Adipocyte (in vitro differentiated cells): Measurements from ENCODE around the gene CDC42BPB.

Experiments used
- DNase-seq: peaks from one replicate; pipeline ENCODE4 v3.0.0-alpha.2; 2015; ENCODE audit warnings: low read depth
- H3K27me3 ChIP-seq: replicated peaks from 2 replicates; pipeline ENCODE4 v1.7.0; 2013; ENCODE audit warnings: mild to moderate bottlenecking, low read length, moderate library complexity; ENCODE audit not compliant: control insufficient read depth, insufficient read depth
- H3K36me3 ChIP-seq: 2 replicates; pipeline ENCODE4 v1.7.0; 2013; ENCODE audit warnings: low read length, mild to moderate bottlenecking, moderate library complexity; ENCODE audit not compliant: control insufficient read depth, insufficient read depth, severe bottlenecking
- H3K4me1 ChIP-seq: 2 replicates; pipeline ENCODE4 v1.7.0; 2013; ENCODE audit warnings: mild to moderate bottlenecking, low read length, moderate library complexity; ENCODE audit not compliant: control insufficient read depth, insufficient read depth
- H3K4me3 ChIP-seq: 2 replicates; pipeline ENCODE4 v1.7.0; 2013; ENCODE audit warnings: mild to moderate bottlenecking, low read length, moderate library complexity
- H3K9ac ChIP-seq: 2 replicates; pipeline ENCODE4 v1.7.0; 2013; ENCODE audit warnings: mild to moderate bottlenecking, low read length, moderate library complexity
- H3K9me3 ChIP-seq: 2 replicates; pipeline ENCODE4 v1.7.0; 2013; ENCODE audit warnings: mild to moderate bottlenecking, low read length, moderate library complexity; ENCODE audit not compliant: control insufficient read depth

CDC42BPB gene

DNA sequence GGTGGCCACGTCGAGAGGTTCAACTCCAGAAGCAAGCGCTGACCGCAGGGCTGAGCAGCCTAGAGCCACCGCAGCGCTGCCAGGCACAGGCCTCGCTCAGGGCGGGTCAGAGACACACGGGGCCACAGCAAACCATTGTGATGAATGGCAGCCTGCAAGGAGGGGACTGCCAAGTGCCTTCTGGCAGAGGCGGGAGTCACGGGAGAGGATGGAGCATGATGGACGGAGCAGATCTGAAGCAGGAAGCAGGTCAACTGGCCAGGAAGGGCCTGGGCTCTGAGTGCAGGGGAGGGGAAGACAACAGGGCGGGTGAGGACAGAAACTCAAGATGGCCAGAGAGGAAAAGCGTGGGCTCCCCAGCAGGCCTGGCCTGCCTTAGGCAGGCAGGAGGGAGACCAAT, 49.8 kb downstream of the CDC42BPB start:
- H3K4me1 ChIP-seq, result peaks cover 12% of the 10 kb centered on the region
- H3K36me3 ChIP-seq, result peaks cover 47% of the 10 kb centered on the region
- DNase-seq, result no peak
- H3K9ac ChIP-seq, result no peak overlapping the region
- H3K9me3 ChIP-seq, result no peaks in the 10 kb centered on the region
- no peaks in the 10 kb centered on the region for H3K27me3 ChIP-seq
- no peak overlapping the region for H3K4me3 ChIP-seq

DNA sequence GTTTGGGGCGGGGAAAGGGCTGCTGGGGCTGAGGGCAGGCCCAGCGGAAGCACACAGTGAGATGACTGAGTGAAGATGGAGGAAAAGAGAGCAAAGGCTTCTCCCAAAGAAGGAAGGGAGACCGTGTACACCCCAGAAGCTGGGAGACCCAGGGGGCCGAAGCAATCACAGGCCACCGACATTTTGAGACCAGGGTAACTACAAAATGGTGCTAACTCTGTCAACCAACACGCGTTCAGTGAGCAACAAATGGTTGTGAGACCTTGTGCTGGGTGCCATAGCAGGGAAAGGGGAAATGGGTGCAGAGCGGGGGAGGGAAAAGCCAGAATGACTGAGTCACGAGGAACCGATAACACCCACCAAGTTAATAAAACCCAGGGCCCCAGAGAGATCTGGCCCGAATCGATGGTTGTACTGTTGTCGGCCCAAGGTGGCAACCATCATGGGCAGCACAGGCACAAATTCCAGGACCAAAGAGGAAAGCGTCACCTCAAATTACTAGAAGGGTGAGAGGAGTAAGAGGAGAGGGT, 50.3 kb downstream of the CDC42BPB start:
- peaks cover 12% of the 10 kb centered on the region for H3K4me1 ChIP-seq
- H3K4me3 ChIP-seq, result no peak overlapping the region
- no peaks in the 10 kb centered on the region for H3K9me3 ChIP-seq
- H3K27me3 ChIP-seq, result no peaks in the 10 kb centered on the region
- H3K36me3 ChIP-seq, result peaks cover 52% of the 10 kb centered on the region
- no peak for DNase-seq
- H3K9ac ChIP-seq, result no peak overlapping the region

DNA sequence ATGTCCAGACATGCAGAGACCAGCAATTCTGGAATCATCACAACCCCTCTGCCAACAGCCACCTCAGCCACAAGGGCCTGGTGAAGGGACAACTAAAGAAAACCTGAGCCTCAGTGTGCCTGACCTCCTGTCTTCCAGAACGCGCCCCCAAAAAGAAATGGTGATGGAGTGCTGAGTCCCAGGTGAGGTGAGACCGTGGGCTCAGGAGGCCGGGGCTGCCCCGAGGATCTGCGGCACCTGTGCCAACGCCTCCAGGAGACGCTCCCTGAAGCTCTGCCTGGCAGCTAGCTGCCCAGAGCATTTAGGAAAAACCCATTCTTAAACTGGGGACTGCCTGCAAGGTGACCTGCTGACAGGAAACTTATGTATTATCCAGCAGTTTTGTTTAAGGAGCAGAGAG, 51.2 kb downstream of the CDC42BPB start:
- no peak for DNase-seq
- peaks cover 56% of the 10 kb centered on the region for H3K36me3 ChIP-seq
- peaks cover 7% of the 10 kb centered on the region for H3K4me1 ChIP-seq
- H3K9ac ChIP-seq, result no peak overlapping the region
- no peaks in the 10 kb centered on the region for H3K9me3 ChIP-seq
- H3K4me3 ChIP-seq, result no peak overlapping the region
- H3K27me3 ChIP-seq, result no peaks in the 10 kb centered on the region

DNA sequence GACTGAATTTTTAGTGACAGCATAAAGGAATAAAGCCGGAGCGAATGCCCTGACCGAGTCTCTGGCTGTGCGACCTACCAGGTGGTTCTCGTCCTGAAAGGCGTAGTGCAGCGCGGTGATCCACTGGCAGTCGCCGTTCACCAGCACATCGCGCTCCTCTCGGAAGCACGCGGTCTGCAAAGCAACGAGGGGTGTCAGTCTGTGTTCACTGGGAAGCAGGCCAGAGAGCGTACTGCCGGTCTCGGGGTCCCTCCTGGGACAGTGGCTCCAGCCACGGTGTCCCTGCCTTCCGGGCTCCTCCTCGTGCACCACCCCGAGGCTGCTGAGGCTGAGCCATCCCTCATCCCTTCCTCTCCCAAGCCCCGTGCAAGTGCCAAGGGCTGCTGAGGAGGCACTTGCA, 53.5 kb downstream of the CDC42BPB start:
- Histone ChIP-seq H3K36me3 (peaks cover 71% of the 10 kb centered on the region), H3K9ac (no peak overlapping the region), H3K4me3 (no peak overlapping the region), H3K4me1 (no peaks in the 10 kb centered on the region), H3K9me3 (no peaks in the 10 kb centered on the region), H3K27me3 (no peaks in the 10 kb centered on the region)
- no peak for DNase-seq

DNA sequence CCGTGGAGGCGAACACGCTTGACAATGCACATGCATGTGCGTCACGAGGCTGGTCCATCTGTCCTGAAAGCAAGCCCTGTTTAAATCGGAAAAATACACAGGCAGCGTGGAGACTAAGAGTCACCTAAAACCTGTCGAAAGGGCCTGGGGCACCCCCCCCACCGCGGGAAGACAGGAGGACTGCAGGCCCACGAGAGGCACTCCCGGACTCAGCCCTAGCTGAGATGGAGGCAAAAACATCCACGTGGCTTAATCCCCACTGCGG, 54.1 kb downstream of the CDC42BPB start:
- Histone ChIP-seq H3K4me1 (peaks cover 4% of the 10 kb centered on the region), H3K9ac (no peak overlapping the region), H3K27me3 (no peaks in the 10 kb centered on the region), H3K36me3 (peaks cover 74% of the 10 kb centered on the region), H3K4me3 (no peak overlapping the region), H3K9me3 (no peaks in the 10 kb centered on the region)
- DNase-seq, result no peak

DNA sequence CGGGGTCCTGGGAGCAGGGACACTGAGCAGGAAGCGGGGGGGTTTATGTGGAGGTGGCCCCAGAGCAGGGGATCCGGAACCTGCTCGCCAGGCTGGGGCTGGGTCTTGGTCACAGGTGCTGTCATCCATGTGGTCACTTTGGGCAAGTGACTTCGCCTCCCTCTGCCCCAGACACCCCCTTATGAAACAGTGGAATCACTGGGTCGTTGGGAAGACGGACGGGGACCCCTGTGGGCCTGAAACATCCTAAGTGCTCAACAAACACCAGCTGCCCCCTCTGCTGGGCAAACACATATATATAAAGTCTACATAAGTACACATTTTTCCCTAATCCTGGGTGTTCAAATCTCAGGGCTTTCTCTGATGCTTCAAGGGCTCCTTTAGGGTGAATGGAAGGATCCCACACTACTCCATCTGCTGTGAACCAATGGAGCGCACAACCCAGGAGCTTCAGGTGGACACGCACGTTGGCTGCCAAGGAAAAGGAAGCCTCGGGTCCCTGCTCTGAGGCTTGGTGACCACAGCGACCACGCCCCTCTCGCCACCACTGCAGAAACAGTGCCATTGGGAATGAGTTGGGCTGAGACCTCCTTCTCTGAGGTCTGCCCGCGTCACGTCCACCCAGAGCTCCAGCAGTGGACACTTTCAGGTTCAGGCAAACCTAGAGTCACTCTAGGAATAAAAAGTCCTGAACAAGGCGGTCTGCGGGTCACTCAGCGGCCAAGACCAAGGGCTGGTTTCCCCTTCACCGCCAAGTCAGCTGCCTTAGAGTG, 54.6 kb downstream of the CDC42BPB start:
- H3K9ac ChIP-seq, result no peak overlapping the region
- H3K36me3 ChIP-seq, result peaks cover 69% of the 10 kb centered on the region
- no peaks in the 10 kb centered on the region for H3K27me3 ChIP-seq
- peaks cover 5% of the 10 kb centered on the region for H3K4me1 ChIP-seq
- H3K4me3 ChIP-seq, result no peak overlapping the region
- H3K9me3 ChIP-seq, result no peaks in the 10 kb centered on the region
- no peak for DNase-seq

DNA sequence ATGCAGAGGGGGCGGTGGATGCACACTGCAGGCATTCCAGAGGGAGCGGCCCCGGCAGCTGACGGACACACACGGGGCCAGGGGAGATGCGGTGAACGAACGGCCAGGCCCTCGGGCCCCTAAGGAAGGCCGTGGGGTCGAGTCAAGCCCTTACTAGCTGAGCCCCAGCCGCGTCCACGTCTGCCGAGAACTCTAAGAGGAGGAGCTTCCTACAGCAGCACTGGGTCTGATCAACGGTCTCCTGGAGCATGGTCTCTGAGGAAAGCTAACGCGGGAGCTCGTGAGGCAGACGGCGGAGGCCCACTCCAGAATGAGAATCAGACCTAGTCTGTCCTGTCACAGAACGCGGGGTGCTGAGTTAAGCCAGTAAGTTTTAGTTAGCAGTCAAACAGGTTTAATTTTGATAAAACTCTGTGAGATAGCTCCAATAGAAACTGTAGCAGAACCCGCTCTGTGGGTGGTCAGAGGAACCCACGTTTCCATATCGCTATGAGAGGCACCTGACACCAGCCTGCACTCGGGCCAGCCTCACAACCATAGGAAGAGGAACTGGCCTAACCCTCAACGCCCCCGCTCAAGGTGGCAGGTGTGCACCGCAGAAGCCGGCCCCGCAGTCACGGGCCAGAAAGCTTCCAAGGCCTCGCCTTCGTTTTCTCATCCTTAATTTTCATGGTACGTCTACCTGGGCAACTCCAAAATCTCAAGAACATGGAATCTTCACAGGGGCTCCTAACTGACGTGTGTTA, 55.5 kb downstream of the CDC42BPB start:
- peaks cover 69% of the 10 kb centered on the region for H3K36me3 ChIP-seq

DNA sequence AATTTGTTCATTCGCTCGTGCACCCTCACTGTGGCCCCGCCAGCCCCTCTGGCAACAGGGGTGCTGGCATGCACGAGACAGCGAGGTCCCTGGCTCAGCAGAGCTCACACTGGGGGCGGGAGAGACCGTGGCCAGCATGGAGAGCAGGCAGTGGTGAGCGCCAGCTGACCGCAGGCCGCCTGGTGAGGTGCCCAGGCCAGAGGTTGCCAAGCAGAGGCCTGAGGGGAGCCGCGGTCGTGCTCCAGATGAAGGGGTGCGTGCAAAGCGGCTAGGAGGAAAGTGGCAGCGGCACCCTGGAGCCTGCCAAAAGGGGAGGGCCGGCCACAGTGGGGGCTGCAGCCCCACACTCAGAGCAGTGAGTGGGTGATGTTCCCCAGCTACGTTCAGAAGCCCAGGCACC, 56.1 kb downstream of the CDC42BPB start:
- no peak overlapping the region for H3K4me3 ChIP-seq
- H3K4me1 ChIP-seq, result peaks cover 5% of the 10 kb centered on the region
- no peaks in the 10 kb centered on the region for H3K9me3 ChIP-seq
- H3K9ac ChIP-seq, result no peak overlapping the region
- H3K27me3 ChIP-seq, result no peaks in the 10 kb centered on the region
- no peak for DNase-seq
- H3K36me3 ChIP-seq, result peaks cover 67% of the 10 kb centered on the region

More for the DNA sequence above, 55.5 kb downstream of the CDC42BPB start:
- DNase-seq, result no peak
- no peak overlapping the region for H3K9ac ChIP-seq
- no peaks in the 10 kb centered on the region for H3K9me3 ChIP-seq
- no peaks in the 10 kb centered on the region for H3K27me3 ChIP-seq
- peaks cover 5% of the 10 kb centered on the region for H3K4me1 ChIP-seq
- no peak overlapping the region for H3K4me3 ChIP-seq

DNA sequence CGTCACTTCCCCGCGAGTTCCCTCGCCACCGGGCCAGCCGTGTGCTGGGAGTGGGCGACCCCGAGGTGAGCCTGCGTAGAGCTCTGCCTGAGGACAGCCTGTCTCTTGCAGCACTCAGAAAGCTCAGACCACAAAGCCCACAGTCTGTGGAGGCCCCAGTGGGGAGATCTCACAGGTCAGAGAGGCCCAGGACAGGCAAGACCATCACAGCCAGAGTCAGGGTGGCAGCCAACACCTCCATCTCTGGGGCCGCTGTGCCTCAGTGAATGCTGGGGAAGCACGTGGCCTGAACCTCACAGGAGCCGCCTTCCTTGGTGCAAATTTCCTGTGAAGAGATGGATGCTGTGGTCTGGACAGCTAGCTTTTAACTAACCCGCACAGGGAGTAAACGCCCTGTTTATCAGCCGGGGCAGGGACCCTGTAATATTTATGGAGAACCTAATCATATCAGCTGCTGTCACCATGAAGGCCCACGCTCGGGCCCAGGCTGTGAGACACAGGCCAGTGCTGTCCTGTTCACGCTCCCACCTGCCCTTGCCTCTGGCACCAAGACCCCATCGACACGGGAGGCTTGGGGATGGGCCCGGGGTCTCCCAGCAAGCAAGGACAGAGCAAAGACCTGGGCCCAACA, 56.9 kb downstream of the CDC42BPB start:
- peaks cover 72% of the 10 kb centered on the region for H3K36me3 ChIP-seq
- no peaks in the 10 kb centered on the region for H3K27me3 ChIP-seq
- no peak overlapping the region for H3K4me3 ChIP-seq
- DNase-seq, result no peak
- H3K4me1 ChIP-seq, result peaks cover 5% of the 10 kb centered on the region
- H3K9me3 ChIP-seq, result no peaks in the 10 kb centered on the region
- H3K9ac ChIP-seq, result no peak overlapping the region

DNA sequence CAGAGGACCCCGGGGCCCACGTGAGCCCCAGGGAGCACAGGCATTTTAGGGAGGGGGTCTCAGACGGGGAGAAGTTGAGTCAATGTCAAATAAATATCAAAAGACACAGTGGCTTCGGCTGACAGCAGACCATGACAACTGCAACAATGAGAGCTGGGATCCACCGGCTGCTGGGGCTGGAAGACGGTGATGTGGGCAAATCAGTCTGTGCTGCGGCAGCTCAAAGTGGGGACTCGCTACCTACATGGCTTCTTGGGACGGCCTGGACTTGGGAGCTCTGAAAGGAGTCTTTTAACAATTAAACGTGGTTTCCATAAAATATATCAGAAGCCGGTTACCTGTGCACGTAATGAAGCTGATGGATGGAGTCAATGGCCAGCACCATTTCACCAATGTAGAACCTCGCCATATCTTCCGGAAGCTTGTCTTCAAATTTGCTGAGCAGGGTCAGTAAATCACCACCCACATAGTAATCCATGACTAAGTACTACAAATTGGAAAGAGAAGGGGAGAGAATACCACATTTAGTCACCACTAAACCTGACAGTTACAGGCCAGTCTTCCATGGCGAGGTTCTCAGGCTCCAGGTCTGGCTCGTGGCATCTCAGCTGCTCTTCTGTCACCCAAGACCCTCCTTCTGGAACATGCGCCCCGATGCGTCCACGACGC, 58.0 kb downstream of the CDC42BPB start:
- no peak for DNase-seq
- Histone ChIP-seq H3K9ac (no peak overlapping the region), H3K4me1 (peaks cover 5% of the 10 kb centered on the region), H3K4me3 (no peak overlapping the region), H3K27me3 (no peaks in the 10 kb centered on the region), H3K36me3 (peaks cover 80% of the 10 kb centered on the region), H3K9me3 (no peaks in the 10 kb centered on the region)

DNA sequence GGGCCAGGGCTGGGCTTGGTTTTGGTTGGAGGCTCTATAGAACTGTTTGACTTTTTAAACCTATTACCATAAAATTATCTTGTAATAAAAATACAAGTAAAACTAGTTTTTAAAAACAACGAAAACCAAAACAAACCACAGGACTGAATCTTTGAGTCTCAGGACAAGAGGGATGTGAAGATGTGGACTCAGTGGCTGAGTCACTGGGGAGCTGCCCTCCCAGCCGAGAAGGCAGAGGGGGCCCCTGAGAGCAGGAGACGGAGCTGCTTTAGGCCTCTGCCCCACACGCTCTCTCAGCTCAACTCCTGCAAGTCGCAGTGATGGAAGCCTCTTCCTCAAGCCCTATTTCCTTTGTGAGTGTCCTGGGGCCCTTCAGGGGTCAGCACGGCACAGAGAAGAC, 59.0 kb downstream of the CDC42BPB start:
- DNase-seq, result no peak
- Histone ChIP-seq H3K9ac (no peak overlapping the region), H3K36me3 (peaks cover 82% of the 10 kb centered on the region), H3K27me3 (no peaks in the 10 kb centered on the region), H3K4me3 (no peak overlapping the region), H3K9me3 (no peaks in the 10 kb centered on the region), H3K4me1 (peaks cover 9% of the 10 kb centered on the region)
